ENCODE data around the gene VWCE.

VWCE gene, protein sequence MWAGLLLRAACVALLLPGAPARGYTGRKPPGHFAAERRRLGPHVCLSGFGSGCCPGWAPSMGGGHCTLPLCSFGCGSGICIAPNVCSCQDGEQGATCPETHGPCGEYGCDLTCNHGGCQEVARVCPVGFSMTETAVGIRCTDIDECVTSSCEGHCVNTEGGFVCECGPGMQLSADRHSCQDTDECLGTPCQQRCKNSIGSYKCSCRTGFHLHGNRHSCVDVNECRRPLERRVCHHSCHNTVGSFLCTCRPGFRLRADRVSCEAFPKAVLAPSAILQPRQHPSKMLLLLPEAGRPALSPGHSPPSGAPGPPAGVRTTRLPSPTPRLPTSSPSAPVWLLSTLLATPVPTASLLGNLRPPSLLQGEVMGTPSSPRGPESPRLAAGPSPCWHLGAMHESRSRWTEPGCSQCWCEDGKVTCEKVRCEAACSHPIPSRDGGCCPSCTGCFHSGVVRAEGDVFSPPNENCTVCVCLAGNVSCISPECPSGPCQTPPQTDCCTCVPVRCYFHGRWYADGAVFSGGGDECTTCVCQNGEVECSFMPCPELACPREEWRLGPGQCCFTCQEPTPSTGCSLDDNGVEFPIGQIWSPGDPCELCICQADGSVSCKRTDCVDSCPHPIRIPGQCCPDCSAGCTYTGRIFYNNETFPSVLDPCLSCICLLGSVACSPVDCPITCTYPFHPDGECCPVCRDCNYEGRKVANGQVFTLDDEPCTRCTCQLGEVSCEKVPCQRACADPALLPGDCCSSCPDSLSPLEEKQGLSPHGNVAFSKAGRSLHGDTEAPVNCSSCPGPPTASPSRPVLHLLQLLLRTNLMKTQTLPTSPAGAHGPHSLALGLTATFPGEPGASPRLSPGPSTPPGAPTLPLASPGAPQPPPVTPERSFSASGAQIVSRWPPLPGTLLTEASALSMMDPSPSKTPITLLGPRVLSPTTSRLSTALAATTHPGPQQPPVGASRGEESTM

DNA sequence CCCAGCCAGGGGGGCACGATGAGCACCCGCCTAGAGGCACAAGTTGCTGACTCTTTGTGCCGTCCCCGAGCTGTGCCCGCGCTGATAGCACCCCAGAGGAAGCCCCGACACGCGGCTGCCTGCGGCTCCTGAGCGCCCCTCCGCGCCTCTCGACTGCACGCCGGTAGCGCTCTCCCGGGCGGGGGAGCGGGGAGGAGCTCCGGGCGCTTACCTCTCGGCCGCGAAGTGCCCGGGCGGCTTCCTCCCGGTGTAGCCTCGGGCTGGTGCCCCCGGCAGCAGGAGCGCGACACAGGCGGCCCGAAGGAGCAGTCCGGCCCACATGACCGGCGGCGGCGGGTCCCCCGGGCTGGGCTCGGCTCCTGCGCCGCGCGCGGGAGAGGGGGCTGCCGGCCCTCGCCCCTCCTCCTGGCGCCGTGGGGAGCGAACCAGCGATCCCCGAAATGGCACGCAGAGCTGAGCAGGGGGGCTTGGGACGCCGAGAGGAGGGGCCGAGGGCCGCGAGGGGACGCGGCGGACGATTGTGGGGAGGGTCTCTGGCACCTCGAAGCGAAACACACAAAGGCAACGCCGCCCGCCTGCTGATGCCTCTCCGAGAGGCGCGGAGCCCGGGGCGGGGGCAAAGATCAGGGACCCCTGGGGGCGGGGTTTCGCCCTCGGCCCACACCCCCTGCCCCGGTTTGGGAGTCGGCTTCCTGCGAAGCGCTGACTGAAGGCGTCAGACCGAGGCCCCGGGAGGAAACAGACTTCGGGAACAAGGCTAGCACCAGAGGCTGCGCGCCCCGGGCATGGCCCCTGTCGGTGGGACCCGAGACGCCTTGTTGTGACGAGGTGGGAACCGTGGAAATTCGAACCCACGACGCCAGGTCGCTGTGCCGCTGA lies at the start of gene VWCE:
TSS of gene VWCE (minus strand) at position 600 of the 879 bp plus-strand sequence. CDS start at position 321, 279 bp downstream.
- DNase-seq, result peak; percentile 80

DNA sequence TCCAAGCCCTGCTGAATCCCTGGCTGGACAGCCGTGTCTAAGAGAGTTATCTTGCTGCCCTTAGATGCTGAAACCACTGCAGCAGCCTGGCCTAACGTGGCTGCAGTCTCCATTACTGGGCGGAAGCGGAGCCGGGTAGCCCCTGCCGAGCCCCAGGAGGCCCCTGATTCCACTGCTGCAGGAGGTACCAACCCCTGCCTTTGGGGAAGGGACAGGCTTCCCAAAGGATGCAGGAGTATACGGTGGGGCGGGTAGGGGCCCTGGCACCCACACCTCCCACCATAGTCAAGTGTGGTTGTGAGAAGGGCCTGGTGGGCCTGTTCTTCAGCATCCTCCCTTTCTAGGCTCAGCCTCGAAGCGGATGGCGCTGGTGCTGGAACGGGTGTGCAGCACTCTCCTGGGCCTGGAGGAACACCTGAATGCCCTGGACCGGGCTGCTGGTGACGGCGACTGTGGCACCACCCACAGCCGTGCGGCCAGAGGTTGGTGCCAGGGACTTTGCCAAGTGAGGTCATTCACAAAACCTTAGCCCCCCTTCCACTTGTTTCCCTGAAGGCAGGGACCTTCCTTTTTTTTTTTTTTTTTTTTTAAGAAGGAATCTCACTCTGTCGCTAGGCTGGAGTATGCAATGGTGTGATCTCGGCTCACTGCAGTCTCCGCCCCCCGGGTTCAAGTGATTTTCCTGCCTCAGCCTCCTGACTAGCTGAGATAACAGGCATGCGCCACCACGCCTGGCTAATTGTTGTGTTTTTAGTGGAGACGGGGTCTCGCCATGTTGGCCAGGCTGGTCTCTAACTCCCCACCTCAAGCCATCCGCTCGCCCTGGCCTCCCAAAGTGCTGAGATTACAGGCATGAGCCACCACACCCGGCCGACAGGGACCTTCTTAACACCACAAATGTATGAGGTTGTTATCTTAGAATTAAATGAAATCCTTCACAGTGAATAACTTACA lies 49.0 kb upstream of the VWCE start:
- no peak for DNase-seq

DNA sequence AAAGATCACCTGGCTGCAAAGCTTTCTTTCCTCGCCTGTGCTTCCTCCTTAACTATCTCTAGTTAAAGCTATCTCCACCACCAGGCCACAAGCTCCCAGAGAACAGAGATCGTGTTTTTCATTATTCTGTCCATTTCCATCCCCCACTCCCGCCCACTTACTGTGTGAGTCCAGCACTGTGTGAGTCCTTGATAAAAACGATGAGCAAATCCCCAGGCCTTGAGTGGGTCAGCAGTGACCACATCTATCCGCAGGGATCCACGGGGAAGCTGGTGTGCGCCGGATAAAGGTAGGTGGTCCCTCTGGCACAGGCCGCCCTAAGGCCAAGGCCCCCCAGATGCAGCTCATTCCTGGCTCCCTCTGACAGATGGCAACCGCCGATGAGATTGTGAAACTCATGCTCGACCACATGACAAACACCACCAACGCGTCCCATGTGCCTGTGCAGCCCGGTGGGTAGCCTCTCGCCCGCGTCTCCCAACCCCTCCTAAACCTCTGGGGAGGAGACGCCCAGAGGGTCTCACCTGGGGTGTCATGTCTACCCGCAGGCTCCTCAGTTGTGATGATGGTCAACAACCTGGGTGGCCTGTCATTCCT lies 47.2 kb upstream of the VWCE start:
- no peak for DNase-seq

DNA sequence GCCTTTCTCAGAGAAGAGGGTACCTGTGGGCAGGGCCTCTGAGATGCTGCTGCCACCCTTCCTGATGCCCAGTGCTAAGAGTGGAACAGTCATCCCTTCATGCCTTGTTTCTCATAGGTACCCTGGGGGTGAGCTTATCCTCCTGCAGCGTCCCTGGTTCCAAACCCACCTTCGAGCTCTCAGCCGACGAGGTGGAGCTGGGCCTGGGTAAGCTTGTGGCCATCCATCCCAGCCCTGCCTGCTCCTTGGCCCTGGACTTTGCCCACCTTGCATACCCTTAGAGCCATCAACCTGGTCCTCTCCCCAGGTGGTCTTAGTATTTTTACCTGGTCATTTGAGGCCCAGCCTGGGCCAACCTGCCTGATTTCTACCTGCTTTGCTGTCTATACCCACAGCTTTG lies 46.6 kb upstream of the VWCE start:
- DNase-seq, result no peak

DNA sequence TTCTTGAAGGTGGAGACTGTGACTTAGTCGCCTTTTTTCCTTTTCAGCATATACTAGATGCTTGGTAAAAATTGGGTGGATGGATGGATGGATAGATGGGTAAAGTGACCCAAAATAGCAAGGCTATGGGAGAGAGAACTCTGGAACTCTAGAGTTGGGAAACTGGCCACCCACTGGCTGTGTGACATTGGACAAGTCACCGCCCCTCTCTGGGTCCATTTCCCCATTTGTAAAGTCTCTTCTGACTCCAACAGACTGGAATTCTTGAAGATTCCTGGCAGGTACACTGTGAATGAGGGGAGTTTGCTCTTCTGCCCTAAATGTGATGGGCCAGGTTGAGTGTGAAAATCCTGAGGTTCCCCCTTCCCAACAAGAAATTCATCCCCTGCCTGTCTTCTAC lies 45.9 kb upstream of the VWCE start:
- DNase-seq, result no peak

DNA sequence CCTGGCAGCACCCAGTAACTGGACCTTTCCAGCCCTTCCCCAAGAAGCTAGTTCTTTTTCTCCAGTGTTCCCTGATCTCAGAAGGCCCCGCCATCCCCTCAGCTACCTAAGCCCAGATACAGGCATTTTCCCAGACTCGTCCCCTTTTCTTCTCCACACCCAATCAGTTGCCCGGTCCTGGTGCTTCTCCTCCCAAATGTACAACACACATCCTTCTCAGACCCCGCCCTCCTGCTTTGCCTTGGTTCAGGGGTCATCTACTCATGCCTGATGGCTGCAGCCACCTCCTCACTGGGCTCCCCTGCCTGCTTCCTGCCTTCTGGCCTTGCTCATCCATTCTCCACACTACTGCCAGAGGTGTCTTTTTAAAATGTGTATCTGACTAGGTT lies 44.4 kb upstream of the VWCE start:
- no peak for DNase-seq

DNA sequence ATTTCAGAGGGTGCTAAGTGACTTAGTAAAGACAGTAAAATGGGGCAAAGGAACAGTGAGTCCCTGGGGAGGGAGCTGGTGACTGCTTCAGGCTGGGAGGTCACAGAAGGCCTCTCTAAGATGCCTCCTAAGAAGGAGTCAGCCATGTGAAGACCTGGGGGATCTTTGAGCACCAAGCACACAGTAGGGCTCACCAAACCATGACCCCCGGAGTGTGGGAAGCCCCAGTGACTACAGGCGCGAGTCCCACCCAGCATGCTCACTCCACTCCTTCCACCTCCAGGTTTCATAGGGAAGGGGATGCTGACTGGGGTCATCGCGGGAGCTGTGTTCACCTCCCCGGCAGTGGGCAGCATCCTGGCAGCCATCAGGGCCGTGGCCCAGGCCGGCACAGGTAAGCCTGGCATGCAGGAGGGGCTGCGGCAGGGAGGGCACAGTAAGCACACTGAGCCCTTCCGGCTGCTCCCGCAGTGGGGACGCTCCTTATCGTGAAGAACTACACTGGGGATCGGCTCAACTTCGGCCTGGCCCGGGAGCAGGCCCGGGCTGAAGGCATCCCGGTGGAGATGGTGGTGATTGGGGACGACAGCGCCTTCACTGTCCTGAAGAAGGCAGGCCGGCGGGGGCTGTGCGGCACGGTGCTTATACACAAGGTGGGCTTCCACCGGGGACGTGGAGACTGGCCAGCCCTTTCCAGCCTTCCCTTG lies 43.8 kb upstream of the VWCE start:
- DNase-seq, result no peak

DNA sequence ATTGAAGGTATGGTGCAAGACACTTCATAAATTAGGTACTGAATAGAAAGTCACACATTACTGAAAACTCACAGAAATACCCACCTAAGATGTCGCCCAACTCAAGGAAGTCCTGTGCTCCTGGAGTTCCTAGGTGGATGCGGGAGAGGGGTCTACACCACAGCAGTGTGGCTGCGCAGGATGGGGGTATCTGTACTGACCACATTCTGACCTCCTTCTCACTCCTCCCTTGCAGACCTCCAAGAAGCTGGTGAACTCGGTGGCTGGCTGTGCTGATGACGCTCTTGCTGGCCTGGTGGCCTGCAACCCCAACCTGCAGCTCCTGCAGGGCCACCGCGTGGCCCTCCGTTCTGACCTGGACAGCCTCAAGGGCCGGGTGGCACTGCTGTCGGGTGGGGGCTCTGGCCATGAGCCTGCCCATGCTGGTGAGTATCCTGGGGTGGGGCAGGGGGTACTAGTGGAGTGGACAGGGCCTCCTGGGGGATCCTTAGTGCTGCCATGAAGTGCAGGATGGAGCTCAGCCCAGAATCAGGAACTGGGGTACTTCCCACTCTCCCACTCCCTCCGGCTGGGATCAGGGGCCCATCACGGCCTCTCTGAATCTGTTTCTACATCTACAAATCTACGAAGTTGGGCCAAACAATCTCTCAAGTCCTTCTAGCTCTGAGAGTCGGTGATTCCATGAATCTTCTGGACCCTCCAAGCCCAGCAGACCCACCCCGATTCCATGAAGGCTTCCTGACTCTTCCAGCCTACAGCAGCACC lies 42.8 kb upstream of the VWCE start:
- no peak for DNase-seq

DNA sequence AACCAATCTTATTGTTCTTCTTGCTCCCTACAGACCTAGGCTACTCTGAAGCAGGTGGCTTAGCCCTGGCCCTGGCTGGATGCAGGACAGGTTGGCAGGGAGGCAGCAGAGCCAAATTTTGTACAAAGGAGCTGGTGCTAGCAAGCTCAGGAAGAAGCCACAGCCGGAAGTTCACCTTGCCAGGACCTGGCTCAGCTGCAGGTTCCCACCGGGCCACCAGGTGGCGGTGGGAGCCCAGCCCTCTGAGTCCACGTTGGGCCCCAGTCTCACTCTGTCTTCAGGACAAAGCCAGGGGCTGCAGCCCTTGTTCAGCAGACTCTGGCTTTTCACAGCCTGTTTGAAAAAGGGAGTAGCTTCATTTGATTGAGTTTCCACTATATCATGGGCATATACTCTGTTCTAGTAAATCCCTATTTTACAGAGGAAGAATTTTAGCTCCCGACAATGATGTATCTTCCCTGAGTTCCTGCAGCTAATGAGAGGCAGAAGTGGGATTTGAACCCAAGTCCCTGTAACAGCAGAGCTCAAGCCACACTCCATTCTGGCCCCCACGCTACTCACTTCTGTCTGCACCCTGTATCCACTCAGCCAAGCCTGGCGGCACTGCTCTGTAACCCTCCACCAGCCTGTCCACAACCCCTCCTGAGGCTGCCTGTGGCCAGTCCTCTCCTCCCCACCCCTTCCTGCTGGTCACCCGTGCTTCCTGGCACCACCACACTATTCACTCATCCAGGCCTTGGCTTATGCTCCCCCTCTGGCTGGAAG lies 41.2 kb upstream of the VWCE start:
- peak; percentile 86 for DNase-seq

DNA sequence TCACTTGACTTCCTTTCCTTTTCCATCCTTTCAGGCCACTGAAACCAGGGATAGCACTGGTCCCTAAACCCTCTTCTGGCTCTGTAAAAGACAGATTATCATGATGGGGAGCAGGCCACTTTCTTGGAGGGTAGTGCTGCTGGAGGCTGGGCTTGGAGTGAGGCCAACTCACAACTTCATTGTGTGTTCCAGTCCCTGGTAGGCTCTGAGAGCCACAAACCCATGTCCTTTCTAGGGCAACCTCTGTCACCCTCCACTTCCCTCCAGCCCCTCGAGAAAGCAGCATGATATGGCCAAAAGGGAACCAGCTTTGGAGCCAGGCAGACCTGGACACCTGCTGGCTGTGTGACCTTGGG lies 40.2 kb upstream of the VWCE start:
- DNase-seq, result no peak

DNA sequence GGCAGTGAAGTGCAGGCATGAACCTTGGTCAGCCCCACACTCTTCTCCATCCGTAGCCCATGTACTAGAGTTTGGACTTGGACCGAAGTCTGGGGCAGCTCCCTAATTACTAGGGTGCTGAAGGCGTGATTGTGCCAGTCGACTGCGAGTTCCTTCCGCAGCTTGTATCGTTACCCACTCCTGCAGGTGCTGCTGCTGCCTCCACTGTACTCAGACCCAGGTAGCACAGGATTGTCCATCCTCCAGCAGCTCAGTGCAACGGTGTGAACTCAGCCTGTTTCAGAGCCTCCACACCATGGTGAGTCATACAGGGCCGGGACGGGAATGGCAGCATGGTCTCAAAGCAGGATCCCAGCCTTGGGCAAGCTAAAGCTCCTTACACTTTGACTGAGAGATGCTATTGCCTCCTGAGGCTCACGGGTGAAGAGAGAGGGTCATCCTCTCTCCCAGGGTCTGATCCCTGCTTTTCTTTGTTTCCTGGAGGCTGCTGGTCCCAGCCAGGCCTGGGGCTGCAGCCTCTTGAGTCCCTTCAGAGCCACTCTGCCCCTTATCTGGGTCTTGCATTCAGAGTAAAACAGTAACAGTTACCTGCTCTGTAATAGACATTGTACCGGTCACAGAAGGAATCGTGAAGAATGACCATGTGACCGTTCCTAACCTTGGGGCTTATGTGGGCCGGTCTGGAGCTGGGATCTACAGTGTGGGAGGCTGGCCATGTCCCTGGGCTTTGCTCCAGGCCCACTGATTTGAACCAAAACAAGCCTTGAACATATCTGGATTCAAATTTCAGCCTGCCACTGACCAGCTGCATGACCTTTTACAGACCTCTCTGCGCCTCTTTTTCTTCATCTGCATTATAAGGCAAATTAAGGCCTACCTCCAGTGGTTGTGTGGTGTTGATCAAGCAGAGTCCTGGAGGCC lies 39.6 kb upstream of the VWCE start:
- peak; percentile 32 for DNase-seq

DNA sequence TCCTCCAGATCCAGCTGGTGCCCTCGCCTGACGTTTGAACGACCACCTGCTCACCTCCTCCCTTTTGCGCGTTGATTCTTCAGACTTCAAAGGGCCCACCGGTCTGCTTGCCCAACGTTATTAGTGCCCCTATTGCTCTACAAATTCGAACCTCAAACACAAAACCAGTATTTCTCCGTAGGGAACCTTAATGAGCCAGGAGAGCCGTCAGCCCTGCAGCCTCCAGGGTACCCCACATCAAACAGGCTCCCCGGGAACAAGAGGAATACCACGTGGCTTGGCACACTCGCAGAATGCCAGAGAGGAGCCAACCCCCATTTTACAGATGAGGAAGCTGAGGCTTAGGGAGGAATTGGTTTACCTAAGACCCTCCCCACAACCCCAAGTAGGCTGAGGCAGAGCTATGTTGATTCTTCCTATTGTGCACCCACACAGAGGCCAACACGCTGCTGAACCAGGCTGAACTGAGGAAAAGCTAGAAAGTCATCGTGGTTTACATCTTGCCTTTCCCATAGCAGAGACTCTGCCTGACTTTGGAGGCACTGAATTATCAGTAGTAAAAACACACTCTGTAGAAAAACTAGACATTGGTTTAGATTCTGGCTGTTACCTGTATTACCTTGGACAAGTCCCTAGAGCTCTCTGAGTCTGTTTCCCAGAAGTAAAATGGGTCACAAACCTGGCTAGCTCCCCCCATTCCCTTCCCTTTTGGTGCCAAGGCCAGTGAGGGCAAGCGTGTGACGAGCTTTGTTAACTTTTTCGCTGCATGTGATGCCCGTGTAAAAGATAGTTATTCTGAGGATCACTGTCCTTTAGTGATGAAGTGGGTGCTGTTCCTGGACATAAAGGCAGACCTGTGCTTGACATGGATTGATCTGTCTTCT lies 38.7 kb upstream of the VWCE start:
- peak; percentile 47 for DNase-seq

DNA sequence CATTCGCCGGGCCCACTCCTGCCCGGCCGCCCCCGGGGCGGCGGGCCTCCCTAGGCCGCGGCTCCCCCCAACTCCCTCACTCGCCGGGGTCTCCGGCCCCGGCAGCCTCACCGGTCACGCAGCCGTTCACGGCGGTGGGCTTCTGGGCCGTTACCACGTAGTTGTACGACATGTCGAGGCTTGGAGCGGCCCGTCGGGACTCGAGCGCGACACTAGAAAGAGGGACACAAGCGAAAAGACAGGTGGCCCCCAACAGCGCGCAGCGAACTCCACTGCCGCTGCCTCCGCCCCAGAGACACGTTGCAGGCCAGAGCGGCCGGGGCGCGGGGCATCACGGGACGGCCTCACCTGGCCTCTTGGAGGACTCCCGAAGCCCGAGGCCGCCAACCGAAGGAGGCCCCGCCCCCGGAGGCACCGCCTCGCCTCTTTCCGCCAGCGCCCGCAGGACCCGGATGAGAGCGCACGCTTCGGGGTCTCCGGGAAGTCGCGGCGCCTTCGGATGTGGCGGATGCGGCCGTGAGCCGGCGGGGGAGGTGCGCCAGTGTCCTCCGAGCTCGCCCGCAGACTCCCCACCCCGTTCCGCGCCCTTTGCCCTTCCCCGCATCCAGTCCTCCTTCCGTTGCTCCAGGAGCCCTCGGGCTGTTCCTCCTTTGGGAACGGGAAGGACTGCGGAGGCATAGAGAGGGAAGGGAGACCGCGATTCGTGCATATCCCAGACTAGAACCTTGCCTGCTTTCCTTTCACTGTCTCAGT lies 37.9 kb upstream of the VWCE start, which contains the start of the genes DDB1 and TKFC:
TSS of gene DDB1 (minus strand) at position 309 of the 753 bp plus-strand sequence. CDS start at position 172, 137 bp downstream.
TSS of gene TKFC (plus strand) at position 432 of the 753 bp plus-strand sequence. CDS start 1,501 bp downstream, outside the sequence.
- peak; percentile 98 for DNase-seq

DNA sequence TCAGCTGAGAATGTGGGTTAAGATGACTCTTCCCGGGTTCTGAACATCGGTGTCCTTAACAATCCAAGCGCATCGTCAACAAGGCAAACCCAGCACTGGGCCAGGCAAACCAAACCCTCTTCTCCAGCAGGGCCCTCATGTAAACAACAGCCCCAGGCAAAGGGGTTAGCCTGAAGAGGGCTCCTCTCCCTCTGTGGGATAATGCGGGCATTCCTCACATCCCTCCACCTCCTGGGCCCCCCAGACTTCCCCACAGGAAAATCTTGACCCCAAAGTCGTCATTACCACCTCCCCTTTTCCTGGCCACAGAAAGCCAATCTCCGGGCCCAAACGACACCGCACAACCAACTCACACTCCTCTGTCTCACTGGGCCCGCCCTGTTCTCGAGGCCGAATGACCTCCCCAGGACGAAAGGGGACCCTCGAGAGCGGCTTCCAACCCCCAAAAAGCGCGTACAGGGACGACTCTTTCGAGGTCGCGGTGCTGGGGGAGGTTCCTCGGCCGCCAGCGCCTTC lies 37.2 kb upstream of the VWCE start:
- DNase-seq, result peak; percentile 35

DNA sequence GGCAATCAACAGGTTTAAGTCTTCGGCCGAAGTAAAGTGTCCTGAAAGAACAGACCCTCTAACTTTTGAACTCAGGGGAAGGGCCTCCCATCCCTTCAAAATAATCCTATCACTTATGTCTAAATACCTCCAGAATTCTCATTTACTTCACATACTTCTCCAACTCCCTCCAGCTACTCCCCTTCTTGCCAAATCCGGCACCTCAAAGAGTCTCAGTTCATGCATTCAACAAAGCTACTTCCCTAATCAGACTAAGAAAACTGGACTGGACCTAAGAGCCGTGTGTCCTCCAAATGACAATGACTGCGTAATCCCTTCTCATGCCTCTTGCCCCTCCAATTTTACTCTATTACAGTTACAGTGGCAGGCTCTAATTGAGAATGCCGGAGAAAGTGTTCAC lies 36.5 kb upstream of the VWCE start:
- no peak for DNase-seq

DNA sequence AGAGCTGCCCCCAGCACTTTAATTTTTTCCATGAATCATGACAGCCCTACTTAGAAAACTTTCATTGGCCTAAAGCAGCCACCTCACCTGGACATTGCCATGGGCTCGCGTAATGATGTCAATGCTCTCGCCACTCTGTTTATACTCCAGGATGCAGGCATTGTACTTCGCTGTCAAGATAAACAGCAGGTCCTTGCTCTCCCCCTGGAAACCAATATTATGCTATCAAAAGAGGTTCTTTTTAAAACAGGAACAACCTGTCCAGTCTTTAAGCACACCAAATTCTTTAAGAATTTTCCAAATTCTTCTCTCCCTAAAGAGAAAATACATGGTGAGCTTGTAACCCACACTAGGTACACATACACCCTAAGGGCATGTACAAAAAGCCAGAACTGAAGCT lies 34.8 kb upstream of the VWCE start:
- DNase-seq, result no peak
